Effector memory CD8-positive, alpha-beta T cell (primary cell): Measurements from ENCODE around the gene ITPR3.

Source experiments
- ATAC-seq: fragments of 150-1000 bp; cut with Tn5 transposase; replicated peaks from 2 replicates; pipeline ENCODE4 v1.10.0; 2021; ENCODE audit warnings: mild to moderate bottlenecking, moderate library complexity
- DNase-seq, 3 experiments: peaks; one replicate each; pipeline ENCODE4 v3.0.0; 2021
- H3K27ac Mint-ChIP-seq, 2 donors: one replicate each; pipeline ENCODE4 v1.8.0; 2022; ENCODE audit warnings: mild to moderate bottlenecking in 2 of 2, mixed read lengths in 2 of 2, moderate library complexity in 2 of 2
- H3K27me3 Mint-ChIP-seq, 2 donors: one replicate each; pipeline ENCODE4 v1.8.0; 2022; ENCODE audit warnings: mixed read lengths in 2 of 2
- H3K36me3 Mint-ChIP-seq: one replicate; pipeline ENCODE4 v1.8.0; 2022; ENCODE audit warnings: mild to moderate bottlenecking, moderate library complexity, mixed read lengths; ENCODE audit not compliant: insufficient read depth
- H3K4me1 Mint-ChIP-seq, 2 donors: one replicate each; pipeline ENCODE4 v1.8.0; 2022; ENCODE audit warnings: low read depth in 2 of 2, mixed read lengths in 2 of 2
- H3K4me3 Mint-ChIP-seq, 2 donors: one replicate each; pipeline ENCODE4 v1.8.0; 2022; ENCODE audit warnings: mild to moderate bottlenecking in 2 of 2, mixed read lengths in 2 of 2, moderate library complexity in 2 of 2
- H3K9me3 Mint-ChIP-seq, 2 donors: one replicate each; pipeline ENCODE4 v1.8.0; 2022; ENCODE audit warnings: mixed read lengths in 2 of 2

The ITPR3 gene

GRCh38 chr6:33738879-33739278 lies 117.8 kb downstream of the ITPR3 start:
- DNase-seq (no peak), ATAC-seq (no peak)
- H3K4me3 Mint-ChIP-seq = no peak overlapping the region
- peaks cover 11 to 16% of the 10 kb centered on the region in 2 donors for H3K27me3 Mint-ChIP-seq
- no peaks in the 10 kb centered on the region for H3K9me3 Mint-ChIP-seq
- no peaks in the 10 kb centered on the region for H3K36me3 Mint-ChIP-seq
- no peak overlapping the region for H3K27ac Mint-ChIP-seq
- H3K4me1 Mint-ChIP-seq = no peaks in the 10 kb centered on the region

DNA sequence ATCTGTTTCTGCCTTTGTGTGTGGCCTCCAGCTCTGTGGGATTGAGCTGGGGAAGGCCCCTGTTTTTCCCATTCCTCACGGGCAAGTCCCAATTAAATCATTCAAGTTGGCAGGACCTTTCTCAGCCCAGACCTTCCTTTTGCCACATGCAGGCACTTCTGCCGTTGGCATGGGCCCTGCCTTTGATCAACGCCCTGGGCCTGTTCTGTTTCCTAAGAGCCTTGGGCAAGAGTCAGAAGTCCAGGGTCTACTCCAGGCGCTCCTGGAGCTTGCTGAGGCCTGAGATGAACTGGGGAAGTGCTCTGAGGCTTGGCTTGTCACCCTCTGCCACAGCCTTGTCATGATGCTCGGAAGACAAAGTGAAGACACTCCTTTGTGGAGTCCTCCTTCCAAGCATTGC lies 118.4 kb downstream of the ITPR3 start:
- ATAC-seq = no peak
- Mint-ChIP-seq H3K9me3 (no peaks in the 10 kb centered on the region), H3K27me3 (peaks cover 11 to 23% of the 10 kb centered on the region in 2 donors), H3K27ac (no peak overlapping the region), H3K4me1 (peaks cover 4% of the 10 kb centered on the region in 2 donors), H3K36me3 (no peaks in the 10 kb centered on the region), H3K4me3 (no peak overlapping the region)
- DNase-seq = no peak

- Mint-ChIP-seq H3K36me3 (no peaks in the 10 kb centered on the region), H3K27ac (no peak overlapping the region), H3K4me3 (no peak overlapping the region), H3K9me3 (no peaks in the 10 kb centered on the region), H3K27me3 (peaks cover 11 to 24% of the 10 kb centered on the region in 2 donors), H3K4me1 (peaks cover 4% of the 10 kb centered on the region in 2 donors)
- no peak for ATAC-seq
- no peak for DNase-seq
These were observed 119.1 kb downstream of the ITPR3 start for GRCh38 chr6:33740204-33740608.

- Mint-ChIP-seq H3K4me1 (peaks cover 4% of the 10 kb centered on the region in 2 donors), H3K27me3 (peaks cover 11 to 24% of the 10 kb centered on the region in 2 donors), H3K36me3 (no peaks in the 10 kb centered on the region), H3K27ac (no peak overlapping the region), H3K9me3 (no peaks in the 10 kb centered on the region), H3K4me3 (no peak overlapping the region)
- ATAC-seq (no peak), DNase-seq (no peak)
These were observed 119.7 kb downstream of the ITPR3 start for GRCh38 chr6:33740794-33741193.

- H3K36me3 Mint-ChIP-seq = no peaks in the 10 kb centered on the region
- ATAC-seq (no peak), DNase-seq (no peak)
- no peaks in the 10 kb centered on the region for H3K9me3 Mint-ChIP-seq
- H3K4me1 Mint-ChIP-seq = peaks cover 4% of the 10 kb centered on the region in 2 donors
- H3K27ac Mint-ChIP-seq = no peak overlapping the region
- no peak overlapping the region for H3K4me3 Mint-ChIP-seq
- H3K27me3 Mint-ChIP-seq = peaks cover 13 to 29% of the 10 kb centered on the region in 2 donors
These were observed 121.0 kb downstream of the ITPR3 start for GRCh38 chr6:33742092-33742491.

GRCh38 chr6:33742837-33743236 lies 121.7 kb downstream of the ITPR3 start:
- Mint-ChIP-seq H3K27me3 (peaks cover 18 to 37% of the 10 kb centered on the region in 2 donors), H3K4me1 (peaks cover 4% of the 10 kb centered on the region in 2 donors), H3K36me3 (no peaks in the 10 kb centered on the region), H3K4me3 (no peak overlapping the region), H3K27ac (no peak overlapping the region), H3K9me3 (no peaks in the 10 kb centered on the region)
- DNase-seq (no peak), ATAC-seq (no peak)

DNA sequence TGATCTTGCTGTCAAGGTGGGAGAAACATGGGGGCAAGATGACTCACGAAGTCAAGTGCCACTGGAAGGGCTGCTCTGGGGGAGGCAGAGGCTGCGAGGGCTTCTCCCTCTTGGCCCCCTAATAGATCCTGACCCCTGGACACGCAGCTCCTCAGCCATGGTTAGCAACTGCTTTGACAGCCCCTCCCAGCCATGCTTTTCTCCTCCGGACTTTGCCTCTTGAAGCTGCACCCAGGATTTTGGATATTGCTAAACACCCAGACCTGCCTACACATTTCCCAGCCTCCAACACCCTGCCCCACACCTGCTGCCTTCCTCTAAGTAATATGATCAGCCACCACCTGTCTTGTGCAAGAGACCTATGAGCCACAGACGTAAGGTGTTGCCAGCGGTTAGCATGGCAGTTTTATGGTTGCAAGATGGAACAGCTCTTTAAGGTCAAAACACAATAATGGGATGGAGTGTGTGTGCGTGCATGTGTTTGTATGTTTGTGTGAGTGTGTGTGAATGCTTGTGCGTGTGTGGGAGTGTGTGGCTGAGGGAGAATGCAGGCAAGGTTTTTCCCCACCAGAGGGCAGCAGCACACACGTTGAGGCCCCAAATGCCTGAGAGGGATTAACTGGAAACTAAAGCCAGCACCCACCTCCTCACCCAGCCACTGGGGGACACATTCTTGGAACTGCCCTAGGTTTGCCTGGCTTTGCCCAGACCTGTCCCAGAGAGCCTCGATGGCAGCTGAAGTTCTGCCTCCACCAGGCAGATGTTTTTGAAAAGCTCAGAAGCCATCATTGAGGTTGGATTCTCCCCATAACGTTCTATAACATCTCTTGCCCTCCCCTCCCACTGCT lies 123.1 kb downstream of the ITPR3 start:
- Mint-ChIP-seq H3K9me3 (no peaks in the 10 kb centered on the region), H3K4me1 (peaks cover 4% of the 10 kb centered on the region in 2 donors), H3K27ac (no peak overlapping the region), H3K36me3 (no peaks in the 10 kb centered on the region), H3K27me3 (peaks cover 23 to 50% of the 10 kb centered on the region in 2 donors), H3K4me3 (no peak overlapping the region)
- ATAC-seq = peak; percentile 84
- DNase-seq = peak; percentile 66 to 71 (median 68)

GRCh38 chr6:33744895-33745546 lies 123.9 kb downstream of the ITPR3 start:
- Mint-ChIP-seq H3K4me1 (peaks cover 4% of the 10 kb centered on the region in 2 donors), H3K9me3 (no peaks in the 10 kb centered on the region), H3K4me3 (no peak overlapping the region), H3K36me3 (no peaks in the 10 kb centered on the region), H3K27ac (no peak overlapping the region), H3K27me3 (peaks cover 23 to 58% of the 10 kb centered on the region in 2 donors)
- no peak for ATAC-seq
- no peak for DNase-seq

- ATAC-seq = no peak
- no peaks in the 10 kb centered on the region for H3K36me3 Mint-ChIP-seq
- no peak for DNase-seq
These were observed 124.4 kb downstream of the ITPR3 start for GRCh38 chr6:33745548-33745947.

More at GRCh38 chr6:33745548-33745947, 124.4 kb downstream of the ITPR3 start:
- H3K9me3 Mint-ChIP-seq = no peaks in the 10 kb centered on the region
- peaks cover 23 to 64% of the 10 kb centered on the region in 2 donors for H3K27me3 Mint-ChIP-seq
- H3K27ac Mint-ChIP-seq = no peak overlapping the region
- H3K4me1 Mint-ChIP-seq = peaks cover 4% of the 10 kb centered on the region in 2 donors
- H3K4me3 Mint-ChIP-seq = no peak overlapping the region
